ENCODE data around the gene RNF34.

GRCh38 chr12:121446750-121447149 is 46.8 kb downstream of the RNF34 start:
- TF ChIP-seq CTCF (IDR thresholded peaks at IDR 0.05) (no peak), POLR2A (IDR thresholded peaks at IDR 0.05) (no peak)
